WTC11 (cell line): ENCODE results near the gene USE1. TPM values are rescaled to one million over a fixed set of nuclear protein-coding genes. Genes with fewer than 3 reads are reported as not detected.

Experiments used
- ATAC-seq: fragments of 200-7000 bp; cut with Tn5 transposase; 2 replicates; pipeline ENCODE4 v1.10.0; 2021; ENCODE audit warnings: mild to moderate bottlenecking, moderate library complexity
- CTCF ChIA-PET: fragments of 300-600 bp; sonication (Branson Sonifier 250); formaldehyde crosslinking; loops from one replicate; lab custom pipeline; 2021; ENCODE audit warnings: antibody characterized with exemption; lab: Charles Lee
- POLR2A ChIA-PET: fragments of 350-600 bp; sonication (Branson Sonifier 250); formaldehyde crosslinking; loops from one replicate; lab custom pipeline; 2021; ENCODE audit warnings: antibody characterized with exemption; lab: Charles Lee
- DNase-seq: peaks from one replicate; pipeline ENCODE4 v3.0.0; 2021; ENCODE audit warnings: low spot score
- H3K27ac Mint-ChIP-seq: 2 replicates; pipeline ENCODE4 v1.8.0; 2021; ENCODE audit warnings: mixed read lengths
- H3K27me3 Mint-ChIP-seq: 2 replicates; pipeline ENCODE4 v1.8.0; 2021; ENCODE audit warnings: low read depth, mild to moderate bottlenecking, moderate library complexity, mixed read lengths
- H3K36me3 Mint-ChIP-seq: 2 replicates; pipeline ENCODE4 v1.8.0; 2021; ENCODE audit warnings: mixed read lengths
- H3K4me1 Mint-ChIP-seq: 2 replicates; pipeline ENCODE4 v1.8.0; 2022; ENCODE audit warnings: mixed read lengths
- H3K4me3 Mint-ChIP-seq: 2 replicates; pipeline ENCODE4 v1.8.0; 2021; ENCODE audit warnings: mild to moderate bottlenecking, moderate library complexity, mixed read lengths
- H3K9me3 Mint-ChIP-seq: 2 replicates; pipeline ENCODE4 v1.8.0; 2021; ENCODE audit warnings: mixed read lengths
- ATF1 ChIP-seq: sonication (generic); formaldehyde crosslinking; IDR thresholded peaks from 2 replicates; pipeline ENCODE4 v1.8.1; 2023; ENCODE audit warnings: mild to moderate bottlenecking, moderate library complexity, missing genetic modification reagents
- CREM ChIP-seq: sonication (generic); formaldehyde crosslinking; IDR thresholded peaks from 2 replicates; pipeline ENCODE4 v1.8.1; 2022; ENCODE audit warnings: mild to moderate bottlenecking, missing genetic modification reagents, moderate library complexity
- FOXK1 ChIP-seq: sonication (generic); formaldehyde crosslinking; IDR thresholded peaks from 2 replicates; pipeline ENCODE4 v1.8.0; 2022; ENCODE audit warnings: mild to moderate bottlenecking, moderate library complexity, missing genetic modification reagents
- GABPB1 ChIP-seq: sonication (generic); formaldehyde crosslinking; IDR thresholded peaks from 2 replicates; pipeline ENCODE4 v1.8.1; 2023; ENCODE audit warnings: mild to moderate bottlenecking, missing genetic modification reagents
- GRHL2 ChIP-seq: fragments of 250-450 bp; sonication (Bioruptor Pico); IDR thresholded peaks from 2 replicates; pipeline ENCODE4 v1.8.0; 2022; ENCODE audit warnings: mild to moderate bottlenecking, moderate library complexity; ENCODE audit not compliant: insufficient replicate concordance, severe bottlenecking
- JUN ChIP-seq: sonication (generic); formaldehyde crosslinking; IDR thresholded peaks from 2 replicates; pipeline ENCODE4 v1.8.0; 2023; ENCODE audit warnings: mild to moderate bottlenecking, missing genetic modification reagents
- PRRX2 ChIP-seq: fragments of 250-450 bp; sonication (Bioruptor Pico); IDR thresholded peaks from 2 replicates; pipeline ENCODE4 v1.8.0; 2021; ENCODE audit warnings: mild to moderate bottlenecking
- SP1 ChIP-seq: sonication (generic); formaldehyde crosslinking; conservative IDR thresholded peaks from 2 replicates; pipeline ENCODE4 v1.8.1; 2022; ENCODE audit warnings: missing genetic modification reagents
- TEAD1 ChIP-seq: sonication (generic); formaldehyde crosslinking; IDR thresholded peaks from 2 replicates; pipeline ENCODE4 v1.8.0; 2022; ENCODE audit warnings: mild to moderate bottlenecking, missing genetic modification reagents
- TP53 ChIP-seq: sonication (generic); formaldehyde crosslinking; IDR thresholded peaks from 2 replicates; pipeline ENCODE4 v1.8.1; 2023; ENCODE audit warnings: mild to moderate bottlenecking, missing genetic modification reagents
- ZNF416 ChIP-seq: fragments of 250-450 bp; sonication (Bioruptor Pico); IDR thresholded peaks from 2 replicates; pipeline ENCODE4 v1.9.0; 2021; ENCODE audit warnings: mild to moderate bottlenecking, inconsistent platforms
- total RNA-seq: library from RNA; stranded (reverse); gene quantifications from 3 replicates; pipeline ENCODE4 v1.2.3, GENCODE V29; 2021
- TF ChIP-seq, protein P1 (sequence below): sonication (generic); formaldehyde crosslinking; IDR thresholded peaks from 2 replicates; pipeline ENCODE4 v1.8.1; 2023; ENCODE audit warnings: mild to moderate bottlenecking, missing genetic modification reagents
- TF ChIP-seq, protein P2 (sequence below): sonication (generic); formaldehyde crosslinking; IDR thresholded peaks from 2 replicates; pipeline ENCODE4 v1.8.0; 2022; ENCODE audit warnings: missing genetic modification reagents
- TF ChIP-seq, protein P3 (sequence below): sonication (generic); formaldehyde crosslinking; IDR thresholded peaks from 2 replicates; pipeline ENCODE4 v1.8.1; 2022; ENCODE audit warnings: mild to moderate bottlenecking, moderate library complexity, missing genetic modification reagents
- TF ChIP-seq, protein P4 (sequence below): sonication (generic); formaldehyde crosslinking; IDR thresholded peaks from 2 replicates; pipeline ENCODE4 v1.8.0; 2022; ENCODE audit warnings: mild to moderate bottlenecking, missing genetic modification reagents
- TF ChIP-seq, protein P5 (sequence below): sonication (generic); formaldehyde crosslinking; IDR thresholded peaks from 2 replicates; pipeline ENCODE4 v1.8.0; 2022; ENCODE audit warnings: mild to moderate bottlenecking, missing genetic modification reagents
- TF ChIP-seq, protein P6 (sequence below): sonication (generic); formaldehyde crosslinking; IDR thresholded peaks from 2 replicates; pipeline ENCODE4 v1.8.0; 2023; ENCODE audit warnings: mild to moderate bottlenecking, missing genetic modification reagents
- TF ChIP-seq, protein P7 (sequence below): sonication (generic); formaldehyde crosslinking; IDR thresholded peaks from 2 replicates; pipeline ENCODE4 v1.8.1; 2022; ENCODE audit warnings: low read depth, missing genetic modification reagents, borderline replicate concordance
- TF ChIP-seq, protein P8 (sequence below): fragments of 250-450 bp; sonication (Bioruptor Pico); IDR thresholded peaks from 2 replicates; pipeline ENCODE4 v1.8.0; 2021; ENCODE audit warnings: mild to moderate bottlenecking

Gene USE1
- total RNA-seq, 1 experiment from 2014 or later: 14.2 TPM

DNA sequence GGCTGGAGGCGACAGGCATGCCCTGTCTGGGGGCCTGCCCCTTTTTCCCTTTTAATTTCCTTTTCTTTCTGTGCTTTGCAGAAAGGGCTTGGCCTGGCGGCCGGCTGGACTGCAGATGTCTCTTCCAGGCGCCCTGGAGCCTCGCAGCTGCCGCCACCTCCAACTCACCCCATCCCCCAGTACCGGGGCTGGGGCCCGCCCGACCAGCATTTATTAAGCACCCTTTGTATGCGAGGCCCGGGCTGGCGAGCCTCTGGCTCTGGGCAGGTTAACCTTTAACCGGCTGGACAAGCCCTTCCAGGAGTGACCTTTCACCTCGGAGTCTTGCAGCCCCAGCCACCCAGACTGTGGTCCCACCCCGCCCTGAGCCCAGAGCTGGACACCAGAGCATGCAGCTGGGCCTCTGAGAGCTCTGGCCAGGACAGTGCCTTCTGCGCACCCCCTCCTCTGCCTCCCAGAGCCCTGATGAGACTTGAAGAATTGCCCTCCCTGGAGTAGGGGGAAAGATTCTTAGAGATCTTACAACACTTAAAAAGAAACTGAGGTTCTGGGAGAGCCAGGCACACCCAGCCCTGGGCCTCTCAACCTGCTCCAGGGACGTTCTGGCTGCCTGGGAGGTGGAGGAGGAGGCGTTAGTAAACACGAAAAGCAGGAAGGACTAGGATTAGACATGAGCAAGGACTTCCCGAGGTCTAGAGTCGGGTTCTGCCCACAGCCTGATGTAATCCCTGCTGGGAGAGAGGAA lies 31.7 kb downstream of the USE1 start (continued):
- TF ChIP-seq, protein P1, sequence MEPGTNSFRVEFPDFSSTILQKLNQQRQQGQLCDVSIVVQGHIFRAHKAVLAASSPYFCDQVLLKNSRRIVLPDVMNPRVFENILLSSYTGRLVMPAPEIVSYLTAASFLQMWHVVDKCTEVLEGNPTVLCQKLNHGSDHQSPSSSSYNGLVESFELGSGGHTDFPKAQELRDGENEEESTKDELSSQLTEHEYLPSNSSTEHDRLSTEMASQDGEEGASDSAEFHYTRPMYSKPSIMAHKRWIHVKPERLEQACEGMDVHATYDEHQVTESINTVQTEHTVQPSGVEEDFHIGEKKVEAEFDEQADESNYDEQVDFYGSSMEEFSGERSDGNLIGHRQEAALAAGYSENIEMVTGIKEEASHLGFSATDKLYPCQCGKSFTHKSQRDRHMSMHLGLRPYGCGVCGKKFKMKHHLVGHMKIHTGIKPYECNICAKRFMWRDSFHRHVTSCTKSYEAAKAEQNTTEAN (CRISPR knock-in tag): 0 out of 2 replicates have a peak, but pooled peaks have one; percentile 12
- TF ChIP-seq JUN (CRISPR knock-in tag) (no peak), ZNF416 (no peak)
- TF ChIP-seq, all 79 proteins: peak for 3

DNA sequence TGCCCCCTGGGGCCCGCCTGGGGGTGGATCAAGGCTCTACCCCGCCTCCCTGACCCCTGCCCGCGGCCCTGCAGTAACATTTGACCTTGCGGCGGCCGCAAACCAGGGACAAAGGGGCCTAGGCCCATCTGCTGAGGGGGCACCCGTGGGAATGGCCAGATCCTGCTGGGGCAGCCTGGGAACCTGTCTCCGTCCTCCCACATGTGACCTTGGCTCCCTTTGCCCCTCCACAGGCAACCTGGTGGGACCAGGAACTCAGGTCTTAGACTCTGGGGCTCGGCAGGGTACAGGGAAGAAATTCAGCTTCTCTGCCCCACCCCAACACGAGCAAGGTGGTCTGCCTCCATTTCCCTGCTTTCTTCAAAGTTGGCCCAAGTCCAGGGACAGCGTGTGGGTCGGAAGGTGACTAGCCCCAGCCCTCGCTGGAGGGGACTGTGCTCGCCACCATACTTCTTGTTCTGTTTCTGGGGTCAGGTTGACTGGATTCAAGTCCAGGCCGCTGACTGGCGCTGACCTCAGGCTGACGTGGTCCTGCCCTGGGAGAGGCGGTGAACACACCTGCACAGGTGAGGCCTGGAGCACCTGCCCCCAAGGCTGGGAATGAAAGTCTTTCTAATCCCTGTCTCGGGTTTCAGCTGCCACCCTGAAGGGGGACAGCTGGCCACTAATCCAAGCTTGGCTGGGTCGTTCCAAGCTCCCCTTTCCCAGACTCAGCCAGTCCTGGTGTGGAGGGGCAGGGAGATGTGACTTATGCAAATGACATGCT lies 33.0 kb downstream of the USE1 start:
- peak; percentile 81 for DNase-seq
- peak; percentile 65 for ATAC-seq
- ChIA-PET CTCF (interaction anchor here (0.7 to 3.8 kb wide), 14 partner anchors 12 to 248 kb away, joined by 3 to 38 read pairs (median 4); partner anchors contain the start of genes BABAM1, DDA1, MRPL34 and OCEL1), POLR2A (interaction anchor here (0.5 to 1.6 kb wide), 11 partner anchors 11 to 691 kb away, joined by 3 to 11 read pairs (median 6); partner anchors contain the start of genes ANKLE1, BABAM1, OCEL1 and USE1)
- peak overlapping the region; percentile 99 for H3K27ac Mint-ChIP-seq
- peaks cover 5% of the 10 kb centered on the region; the same call in 1 of the 2 replicates for H3K36me3 Mint-ChIP-seq
- H3K4me1 Mint-ChIP-seq: peaks cover 35% of the 10 kb centered on the region
- no peaks in the 10 kb centered on the region for H3K9me3 Mint-ChIP-seq
- H3K4me3 Mint-ChIP-seq: peak overlapping the region; percentile 61
- H3K27me3 Mint-ChIP-seq: no peaks in the 10 kb centered on the region
- TF ChIP-seq, protein P2, sequence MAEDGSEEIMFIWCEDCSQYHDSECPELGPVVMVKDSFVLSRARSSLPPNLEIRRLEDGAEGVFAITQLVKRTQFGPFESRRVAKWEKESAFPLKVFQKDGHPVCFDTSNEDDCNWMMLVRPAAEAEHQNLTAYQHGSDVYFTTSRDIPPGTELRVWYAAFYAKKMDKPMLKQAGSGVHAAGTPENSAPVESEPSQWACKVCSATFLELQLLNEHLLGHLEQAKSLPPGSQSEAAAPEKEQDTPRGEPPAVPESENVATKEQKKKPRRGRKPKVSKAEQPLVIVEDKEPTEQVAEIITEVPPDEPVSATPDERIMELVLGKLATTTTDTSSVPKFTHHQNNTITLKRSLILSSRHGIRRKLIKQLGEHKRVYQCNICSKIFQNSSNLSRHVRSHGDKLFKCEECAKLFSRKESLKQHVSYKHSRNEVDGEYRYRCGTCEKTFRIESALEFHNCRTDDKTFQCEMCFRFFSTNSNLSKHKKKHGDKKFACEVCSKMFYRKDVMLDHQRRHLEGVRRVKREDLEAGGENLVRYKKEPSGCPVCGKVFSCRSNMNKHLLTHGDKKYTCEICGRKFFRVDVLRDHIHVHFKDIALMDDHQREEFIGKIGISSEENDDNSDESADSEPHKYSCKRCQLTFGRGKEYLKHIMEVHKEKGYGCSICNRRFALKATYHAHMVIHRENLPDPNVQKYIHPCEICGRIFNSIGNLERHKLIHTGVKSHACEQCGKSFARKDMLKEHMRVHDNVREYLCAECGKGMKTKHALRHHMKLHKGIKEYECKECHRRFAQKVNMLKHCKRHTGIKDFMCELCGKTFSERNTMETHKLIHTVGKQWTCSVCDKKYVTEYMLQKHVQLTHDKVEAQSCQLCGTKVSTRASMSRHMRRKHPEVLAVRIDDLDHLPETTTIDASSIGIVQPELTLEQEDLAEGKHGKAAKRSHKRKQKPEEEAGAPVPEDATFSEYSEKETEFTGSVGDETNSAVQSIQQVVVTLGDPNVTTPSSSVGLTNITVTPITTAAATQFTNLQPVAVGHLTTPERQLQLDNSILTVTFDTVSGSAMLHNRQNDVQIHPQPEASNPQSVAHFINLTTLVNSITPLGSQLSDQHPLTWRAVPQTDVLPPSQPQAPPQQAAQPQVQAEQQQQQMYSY (CRISPR knock-in tag): peak; percentile 90
- TF ChIP-seq, protein P3, sequence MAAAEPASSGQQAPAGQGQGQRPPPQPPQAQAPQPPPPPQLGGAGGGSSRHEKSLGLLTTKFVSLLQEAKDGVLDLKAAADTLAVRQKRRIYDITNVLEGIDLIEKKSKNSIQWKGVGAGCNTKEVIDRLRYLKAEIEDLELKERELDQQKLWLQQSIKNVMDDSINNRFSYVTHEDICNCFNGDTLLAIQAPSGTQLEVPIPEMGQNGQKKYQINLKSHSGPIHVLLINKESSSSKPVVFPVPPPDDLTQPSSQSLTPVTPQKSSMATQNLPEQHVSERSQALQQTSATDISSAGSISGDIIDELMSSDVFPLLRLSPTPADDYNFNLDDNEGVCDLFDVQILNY: no peak
- TF ChIP-seq SP1 (CRISPR knock-in tag) (0 out of 2 replicates have a peak, but pooled peaks have one; percentile 5), TP53 (no peak), PRRX2 (CRISPR knock-in tag) (peak; percentile 27; the same call in 1 of the 2 replicates), GRHL2 (CRISPR knock-in tag) (no peak), ATF1 (no peak), CREM (CRISPR knock-in tag) (no peak), GABPB1 (CRISPR knock-in tag) (peak; percentile 67; the same call in 1 of the 2 replicates), TEAD1 (CRISPR knock-in tag) (0 out of 2 replicates have a peak, but pooled peaks have one; percentile 6), ZNF416 (no peak), FOXK1 (CRISPR knock-in tag) (peak; percentile 48; the same call in 1 of the 2 replicates)
- TF ChIP-seq, protein P4, sequence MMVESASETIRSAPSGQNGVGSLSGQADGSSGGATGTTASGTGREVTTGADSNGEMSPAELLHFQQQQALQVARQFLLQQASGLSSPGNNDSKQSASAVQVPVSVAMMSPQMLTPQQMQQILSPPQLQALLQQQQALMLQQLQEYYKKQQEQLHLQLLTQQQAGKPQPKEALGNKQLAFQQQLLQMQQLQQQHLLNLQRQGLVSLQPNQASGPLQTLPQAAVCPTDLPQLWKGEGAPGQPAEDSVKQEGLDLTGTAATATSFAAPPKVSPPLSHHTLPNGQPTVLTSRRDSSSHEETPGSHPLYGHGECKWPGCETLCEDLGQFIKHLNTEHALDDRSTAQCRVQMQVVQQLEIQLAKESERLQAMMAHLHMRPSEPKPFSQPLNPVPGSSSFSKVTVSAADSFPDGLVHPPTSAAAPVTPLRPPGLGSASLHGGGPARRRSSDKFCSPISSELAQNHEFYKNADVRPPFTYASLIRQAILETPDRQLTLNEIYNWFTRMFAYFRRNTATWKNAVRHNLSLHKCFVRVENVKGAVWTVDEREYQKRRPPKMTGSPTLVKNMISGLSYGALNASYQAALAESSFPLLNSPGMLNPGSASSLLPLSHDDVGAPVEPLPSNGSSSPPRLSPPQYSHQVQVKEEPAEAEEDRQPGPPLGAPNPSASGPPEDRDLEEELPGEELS (CRISPR knock-in tag): no peak
- TF ChIP-seq, protein P5, sequence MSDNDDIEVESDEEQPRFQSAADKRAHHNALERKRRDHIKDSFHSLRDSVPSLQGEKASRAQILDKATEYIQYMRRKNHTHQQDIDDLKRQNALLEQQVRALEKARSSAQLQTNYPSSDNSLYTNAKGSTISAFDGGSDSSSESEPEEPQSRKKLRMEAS (CRISPR knock-in tag): peak; percentile 45; the same call in 1 of the 2 replicates
- TF ChIP-seq, protein P6, sequence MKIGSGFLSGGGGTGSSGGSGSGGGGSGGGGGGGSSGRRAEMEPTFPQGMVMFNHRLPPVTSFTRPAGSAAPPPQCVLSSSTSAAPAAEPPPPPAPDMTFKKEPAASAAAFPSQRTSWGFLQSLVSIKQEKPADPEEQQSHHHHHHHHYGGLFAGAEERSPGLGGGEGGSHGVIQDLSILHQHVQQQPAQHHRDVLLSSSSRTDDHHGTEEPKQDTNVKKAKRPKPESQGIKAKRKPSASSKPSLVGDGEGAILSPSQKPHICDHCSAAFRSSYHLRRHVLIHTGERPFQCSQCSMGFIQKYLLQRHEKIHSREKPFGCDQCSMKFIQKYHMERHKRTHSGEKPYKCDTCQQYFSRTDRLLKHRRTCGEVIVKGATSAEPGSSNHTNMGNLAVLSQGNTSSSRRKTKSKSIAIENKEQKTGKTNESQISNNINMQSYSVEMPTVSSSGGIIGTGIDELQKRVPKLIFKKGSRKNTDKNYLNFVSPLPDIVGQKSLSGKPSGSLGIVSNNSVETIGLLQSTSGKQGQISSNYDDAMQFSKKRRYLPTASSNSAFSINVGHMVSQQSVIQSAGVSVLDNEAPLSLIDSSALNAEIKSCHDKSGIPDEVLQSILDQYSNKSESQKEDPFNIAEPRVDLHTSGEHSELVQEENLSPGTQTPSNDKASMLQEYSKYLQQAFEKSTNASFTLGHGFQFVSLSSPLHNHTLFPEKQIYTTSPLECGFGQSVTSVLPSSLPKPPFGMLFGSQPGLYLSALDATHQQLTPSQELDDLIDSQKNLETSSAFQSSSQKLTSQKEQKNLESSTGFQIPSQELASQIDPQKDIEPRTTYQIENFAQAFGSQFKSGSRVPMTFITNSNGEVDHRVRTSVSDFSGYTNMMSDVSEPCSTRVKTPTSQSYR (CRISPR knock-in tag): no peak
- TF ChIP-seq, protein P7, sequence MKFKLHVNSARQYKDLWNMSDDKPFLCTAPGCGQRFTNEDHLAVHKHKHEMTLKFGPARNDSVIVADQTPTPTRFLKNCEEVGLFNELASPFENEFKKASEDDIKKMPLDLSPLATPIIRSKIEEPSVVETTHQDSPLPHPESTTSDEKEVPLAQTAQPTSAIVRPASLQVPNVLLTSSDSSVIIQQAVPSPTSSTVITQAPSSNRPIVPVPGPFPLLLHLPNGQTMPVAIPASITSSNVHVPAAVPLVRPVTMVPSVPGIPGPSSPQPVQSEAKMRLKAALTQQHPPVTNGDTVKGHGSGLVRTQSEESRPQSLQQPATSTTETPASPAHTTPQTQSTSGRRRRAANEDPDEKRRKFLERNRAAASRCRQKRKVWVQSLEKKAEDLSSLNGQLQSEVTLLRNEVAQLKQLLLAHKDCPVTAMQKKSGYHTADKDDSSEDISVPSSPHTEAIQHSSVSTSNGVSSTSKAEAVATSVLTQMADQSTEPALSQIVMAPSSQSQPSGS (CRISPR knock-in tag): no peak
- TF ChIP-seq, protein P8, sequence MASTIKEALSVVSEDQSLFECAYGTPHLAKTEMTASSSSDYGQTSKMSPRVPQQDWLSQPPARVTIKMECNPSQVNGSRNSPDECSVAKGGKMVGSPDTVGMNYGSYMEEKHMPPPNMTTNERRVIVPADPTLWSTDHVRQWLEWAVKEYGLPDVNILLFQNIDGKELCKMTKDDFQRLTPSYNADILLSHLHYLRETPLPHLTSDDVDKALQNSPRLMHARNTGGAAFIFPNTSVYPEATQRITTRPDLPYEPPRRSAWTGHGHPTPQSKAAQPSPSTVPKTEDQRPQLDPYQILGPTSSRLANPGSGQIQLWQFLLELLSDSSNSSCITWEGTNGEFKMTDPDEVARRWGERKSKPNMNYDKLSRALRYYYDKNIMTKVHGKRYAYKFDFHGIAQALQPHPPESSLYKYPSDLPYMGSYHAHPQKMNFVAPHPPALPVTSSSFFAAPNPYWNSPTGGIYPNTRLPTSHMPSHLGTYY: no peak
